Esophagus squamous epithelium (tissue), 5 donors: Measurements from ENCODE around the gene RHOA. TPM values are rescaled to one million over a fixed set of nuclear protein-coding genes. Genes with fewer than 3 reads are reported as not detected.
A peak's percentile ranks its signal among the peaks of the same experiment; 100 is the strongest.

Experiments used
- DNase-seq: peaks from one replicate; lab custom pipeline; 2025; lab: John Stamatoyannopoulos, UW
- H3K27ac ChIP-seq, 4 donors: fragments of 200-600 bp; sonication (generic); one replicate each; pipeline ENCODE4 v1.5.1; 2016 to 2019; ENCODE audit warnings: mild to moderate bottlenecking in 1 of 4
- H3K27me3 ChIP-seq, 4 donors: fragments of 200-600 bp; sonication (generic); 1 replicate in 3 of 4; 2 replicates in 1 of 4; pipeline versions ENCODE4 v1.5.1 to v1.6.0; 2017 to 2021; ENCODE audit warnings: antibody characterized with exemption in 1 of 4
- H3K36me3 ChIP-seq, 3 donors: fragments of 200-600 bp; sonication (generic); one replicate each; pipeline ENCODE4 v1.5.1; 2016 to 2019
- H3K4me1 ChIP-seq, 3 donors: fragments of 200-600 bp; sonication (generic); one replicate each; pipeline ENCODE4 v1.5.1; 2017 to 2019
- H3K4me3 ChIP-seq, 4 donors: fragments of 200-600 bp; sonication (generic); 1 replicate in 3 of 4; 2 replicates in 1 of 4; pipeline ENCODE4 v1.5.1; 2016 to 2019; ENCODE audit warnings: mild to moderate bottlenecking in 2 of 4, moderate library complexity in 1 of 4
- H3K9me3 ChIP-seq, 3 donors: fragments of 200-600 bp; sonication (generic); one replicate each; pipeline ENCODE4 v1.5.1; 2016 to 2019
- CTCF ChIP-seq, 6 experiments: fragments of 450-650 bp in 4 of 6; fragments of 200-600 bp in 2 of 6; sonication (generic) in 2 of 6; IDR thresholded peaks; one replicate each; pipeline ENCODE4 v1.5.1; 2016 to 2019; ENCODE audit warnings: antibody characterized with exemption in 6 of 6, mild to moderate bottlenecking in 4 of 6, moderate library complexity in 4 of 6
- POLR2A ChIP-seq, 4 donors: fragments of 450-650 bp; IDR thresholded peaks; one replicate each; pipeline ENCODE4 v1.6.1; 2017; ENCODE audit warnings: antibody characterized with exemption in 4 of 4, mild to moderate bottlenecking in 4 of 4, moderate library complexity in 3 of 4
- whole genome bisulfite sequencing, 2 donors: methylation state at CpG; one replicate each; pipeline ENCODE4 v1.1.5; 2018; 5-methylcytosine and 5-hydroxymethylcytosine counted together
- intact Hi-C: fragments of 100-400 bp; cut with DNase I; formaldehyde crosslinking; loops from one replicate; pipeline ENCODE4 v1.15.0; 2022
- total RNA-seq, 4 donors: library from RNA; depleted of rRNA; stranded (reverse); fragments of >200 nt; gene quantifications; one replicate each; pipeline ENCODE4 v1.1.0, GENCODE V29; 2016
- donor health status: DM: yes; HTN: yes; CAD: no.

Gene RHOA
- total RNA-seq, 4 donors from 2014 or later: 290 to 421 (median 345) TPM

- intact Hi-C loops: no loop called here
- Histone ChIP-seq H3K27ac (no peak overlapping the region), H3K4me1 (peaks cover 0 to 87% (median 0%) of the 10 kb centered on the region in 3 donors), H3K4me3 (no peak overlapping the region), H3K9me3 (no peaks in the 10 kb centered on the region), H3K36me3 (peaks cover 0 to 7% (median 0%) of the 10 kb centered on the region in 3 donors), H3K27me3 (no peaks in the 10 kb centered on the region)
- TF ChIP-seq POLR2A (IDR thresholded peaks at IDR 0.05): no peak
- TF ChIP-seq CTCF (IDR thresholded peaks at IDR 0.05): no peak
- DNase-seq: no peak
- WGBS, 2 donors: 82 to 90% methylated on average over 1 of the region's 1 CpG
Measured at GRCh38 chr3:49385617-49386016, 26.2 kb downstream of the RHOA start.

- 41 to 56% methylated on average over 2 to 4 of the region's 5 CpGs for WGBS, 2 donors
- no peak for DNase-seq
- H3K4me1 ChIP-seq: peaks cover 3 to 87% (median 10%) of the 10 kb centered on the region in 3 donors
- H3K36me3 ChIP-seq: no peaks in the 10 kb centered on the region
- H3K27me3 ChIP-seq: no peaks in the 10 kb centered on the region
- TF ChIP-seq CTCF (IDR thresholded peaks at IDR 0.05) (no peak), POLR2A (IDR thresholded peaks at IDR 0.05) (no peak)
- H3K27ac ChIP-seq: no peak overlapping the region
- no peak overlapping the region for H3K4me3 ChIP-seq
- no peaks in the 10 kb centered on the region for H3K9me3 ChIP-seq
- intact Hi-C loops: no loop called here
Measured at GRCh38 chr3:49383387-49383786, 28.4 kb downstream of the RHOA start.

GRCh38 chr3:49378249-49378895 lies 33.4 kb downstream of the RHOA start:
- Histone ChIP-seq H3K27ac (peak overlapping the region in 2 of 4 donors; percentile 40 to 54), H3K4me1 (peaks cover 6 to 58% (median 15%) of the 10 kb centered on the region in 3 donors)

GRCh38 chr3:49377483-49377882 lies 34.3 kb downstream of the RHOA start:
- WGBS, 2 donors: 80 to 100% methylated on average over 1 of the region's 1 CpG
- peak overlapping the region in 2 of 4 donors; percentile 21 to 51 for H3K27ac ChIP-seq
- intact Hi-C loops: no loop called here

More at GRCh38 chr3:49378249-49378895, 33.4 kb downstream of the RHOA start:
- DNase-seq: no peak
- intact Hi-C loops: no loop called here
- Histone ChIP-seq H3K9me3 (no peaks in the 10 kb centered on the region), H3K4me3 (no peak overlapping the region), H3K36me3 (peaks cover 6 to 26% (median 16%) of the 10 kb centered on the region in 3 donors), H3K27me3 (no peaks in the 10 kb centered on the region)
- no peak for TF ChIP-seq CTCF (IDR thresholded peaks at IDR 0.05)
- TF ChIP-seq POLR2A (IDR thresholded peaks at IDR 0.05): no peak
- 46 to 60% methylated on average over 10 to 11 of the region's 11 CpGs for WGBS, 2 donors

More at GRCh38 chr3:49377483-49377882, 34.3 kb downstream of the RHOA start:
- no peak for DNase-seq
- Histone ChIP-seq H3K9me3 (no peaks in the 10 kb centered on the region), H3K27me3 (no peaks in the 10 kb centered on the region), H3K4me1 (peaks cover 6 to 54% (median 15%) of the 10 kb centered on the region in 3 donors), H3K36me3 (peaks cover 10 to 35% (median 24%) of the 10 kb centered on the region in 3 donors), H3K4me3 (no peak overlapping the region)
- TF ChIP-seq POLR2A (IDR thresholded peaks at IDR 0.05) (no peak), CTCF (IDR thresholded peaks at IDR 0.05) (no peak)
